GM19193 (cell line): ENCODE measurements around the gene WDFY1.

Experiments used
- POLR2A ChIP-seq: IDR thresholded peaks from 4 replicates; pipeline ENCODE4 v1.6.1; 2011; ENCODE audit not compliant: insufficient read depth, insufficient read length; ENCODE audit errors: extremely low read depth

The WDFY1 gene

GRCh38 chr2:223923976-223924375, 21.2 kb downstream of the WDFY1 start:
- no peak for TF ChIP-seq POLR2A

- no peak for TF ChIP-seq POLR2A
Measured at GRCh38 chr2:223922308-223922707, 22.8 kb downstream of the WDFY1 start.

GRCh38 chr2:223921204-223921603, 23.9 kb downstream of the WDFY1 start:
- no peak for TF ChIP-seq POLR2A

- TF ChIP-seq POLR2A = no peak
Measured at GRCh38 chr2:223920109-223920508, 25.0 kb downstream of the WDFY1 start.

- TF ChIP-seq POLR2A = no peak
Measured at GRCh38 chr2:223918671-223919134, 26.4 kb downstream of the WDFY1 start.

GRCh38 chr2:223916181-223916920, 28.8 kb downstream of the WDFY1 start:
- no peak for TF ChIP-seq POLR2A

GRCh38 chr2:223915071-223915470, 30.1 kb downstream of the WDFY1 start:
- no peak for TF ChIP-seq POLR2A

- no peak for TF ChIP-seq POLR2A
Measured at GRCh38 chr2:223914324-223914723, 30.8 kb downstream of the WDFY1 start.

- TF ChIP-seq POLR2A = no peak
Measured at GRCh38 chr2:223909001-223909741, 36.0 kb downstream of the WDFY1 start.

- TF ChIP-seq POLR2A = no peak
Measured at GRCh38 chr2:223908304-223908998, 36.7 kb downstream of the WDFY1 start.

GRCh38 chr2:223905996-223906395, 39.1 kb downstream of the WDFY1 start:
- no peak for TF ChIP-seq POLR2A

- no peak for TF ChIP-seq POLR2A
Measured at GRCh38 chr2:223901854-223902253, 43.3 kb downstream of the WDFY1 start.

- no peak for TF ChIP-seq POLR2A
Measured at GRCh38 chr2:223901311-223901710, 43.8 kb downstream of the WDFY1 start.

GRCh38 chr2:223900531-223900930, 44.6 kb downstream of the WDFY1 start:
- TF ChIP-seq POLR2A = no peak

GRCh38 chr2:223900066-223900465, 45.1 kb downstream of the WDFY1 start:
- no peak for TF ChIP-seq POLR2A

- no peak for TF ChIP-seq POLR2A
Measured at GRCh38 chr2:223897669-223898330, 47.3 kb downstream of the WDFY1 start.

- TF ChIP-seq POLR2A = no peak
Measured at GRCh38 chr2:223896833-223897311, 48.3 kb downstream of the WDFY1 start.
